Smooth muscle cell of bladder (primary cell): Measurements from ENCODE around the gene NBPF1. TPM values are rescaled to one million over a fixed set of nuclear protein-coding genes. Genes with fewer than 3 reads are reported as not detected.

ENCODE experiments used
- total RNA-seq: library from RNA; depleted of rRNA; stranded (reverse); fragments of >200 nt; gene quantifications from 2 replicates; pipeline ENCODE4 v1.2.3, GENCODE V29; 2014

NBPF1 gene
- total RNA-seq: 35.0 and 55.2 TPM in 2 replicates

GRCh38 chr1:16613185-16614147 is at the start of gene NBPF1:
Gene NBPF1 (minus strand): TSS chr1:16613564.

GRCh38 chr1:16514107-16515055 is 99.0 kb downstream of the NBPF1 start, which contains the start of gene RNU1-1:
Gene RNU1-1 (minus strand): TSS chr1:16514285.

Other genes with a start within 250 kb of the NBPF1 start
- gene SZRD1, start 246.3 kb downstream of the NBPF1 start, total RNA-seq: 13.4 and 21.3 TPM in 2 replicates
- gene SPATA21, start 176.1 kb downstream of the NBPF1 start, total RNA-seq: not detected in 2 replicates
- gene NECAP2, start 172.8 kb downstream of the NBPF1 start, total RNA-seq: 65.0 and 76.4 TPM in 2 replicates
- gene RNU1-1, start 99.3 kb downstream of the NBPF1 start, total RNA-seq: 3,030 and 4,050 TPM in 2 replicates
- gene RNU1-3, start 53.4 kb upstream of the NBPF1 start, total RNA-seq: 3,030 and 4,050 TPM in 2 replicates
- gene RNU1-4, start 127.0 kb upstream of the NBPF1 start, total RNA-seq: 3,030 and 4,050 TPM in 2 replicates